Sigmoid colon (tissue), 3 donors: ENCODE measurements around the gene HSPB7.

ENCODE experiments used
- CTCF ChIP-seq, 4 experiments: fragments of 450-650 bp in 3 of 4; fragments of 200-600 bp in 1 of 4; IDR thresholded peaks; one replicate each; pipeline ENCODE4 v1.5.1; 2016 to 2019; ENCODE audit warnings: antibody characterized with exemption in 4 of 4, mild to moderate bottlenecking in 3 of 4, moderate library complexity in 2 of 4
- POLR2A ChIP-seq, 2 donors: fragments of 450-650 bp; IDR thresholded peaks; one replicate each; pipeline ENCODE4 v1.6.1; 2016; ENCODE audit warnings: antibody characterized with exemption in 2 of 2, mild to moderate bottlenecking in 2 of 2, moderate library complexity in 2 of 2

- TF ChIP-seq CTCF (IDR thresholded peaks at IDR 0.05) (no peak), POLR2A (IDR thresholded peaks at IDR 0.05) (no peak)
Measured at GRCh38 chr1:16006552-16007485, 11.0 kb downstream of the HSPB7 start.
